ENCODE data around the gene CDK12.

The CDK12 gene

GRCh38 chr17:39553341-39553945 lies 92.2 kb downstream of the CDK12 start:
- DNase-seq (ENCODE audit: extremely low read depth, low read depth): no peak
- TF ChIP-seq CTCF (IDR thresholded peaks at IDR 0.05; ENCODE audit: low read depth, low read length): no peak

- no peak for DNase-seq (ENCODE audit: extremely low read depth, low read depth)
- no peak for TF ChIP-seq CTCF (IDR thresholded peaks at IDR 0.05; ENCODE audit: low read depth, low read length)
Observed at GRCh38 chr17:39555368-39555767, 94.1 kb downstream of the CDK12 start.

- DNase-seq (ENCODE audit: extremely low read depth, low read depth): no peak
- TF ChIP-seq CTCF (IDR thresholded peaks at IDR 0.05; ENCODE audit: low read depth, low read length): no peak
Observed at GRCh38 chr17:39556423-39556822, 95.1 kb downstream of the CDK12 start.

- no peak for DNase-seq (ENCODE audit: extremely low read depth, low read depth)
- TF ChIP-seq CTCF (IDR thresholded peaks at IDR 0.05; ENCODE audit: low read depth, low read length): no peak
Observed at GRCh38 chr17:39562395-39562794, 101.1 kb downstream of the CDK12 start.

- no peak for TF ChIP-seq CTCF (IDR thresholded peaks at IDR 0.05; ENCODE audit: low read depth, low read length)
- no peak for DNase-seq (ENCODE audit: extremely low read depth, low read depth)
Observed at GRCh38 chr17:39562976-39563375, 101.7 kb downstream of the CDK12 start.

GRCh38 chr17:39563476-39563875 lies 102.2 kb downstream of the CDK12 start:
- TF ChIP-seq CTCF (IDR thresholded peaks at IDR 0.05; ENCODE audit: low read depth, low read length): no peak
- DNase-seq (ENCODE audit: extremely low read depth, low read depth): no peak

- no peak for DNase-seq (ENCODE audit: extremely low read depth, low read depth)
- no peak for TF ChIP-seq CTCF (IDR thresholded peaks at IDR 0.05; ENCODE audit: low read depth, low read length)
Observed at GRCh38 chr17:39564211-39564848, 103.0 kb downstream of the CDK12 start.

All from AG09319 (cell line).